DMS 273 (cell line): ENCODE data around the gene IFITM5.
"Not testable (repeated sequence)": the region's sequence is repeated elsewhere in the genome, so short reads cannot be mapped to it uniquely, and the experiment has no call there.

Experiments
- DNase-seq: peaks from one replicate; lab custom pipeline; 2025; ENCODE audit not compliant: unreplicated experiment; lab: John Stamatoyannopoulos, UW

The IFITM5 gene

DNA sequence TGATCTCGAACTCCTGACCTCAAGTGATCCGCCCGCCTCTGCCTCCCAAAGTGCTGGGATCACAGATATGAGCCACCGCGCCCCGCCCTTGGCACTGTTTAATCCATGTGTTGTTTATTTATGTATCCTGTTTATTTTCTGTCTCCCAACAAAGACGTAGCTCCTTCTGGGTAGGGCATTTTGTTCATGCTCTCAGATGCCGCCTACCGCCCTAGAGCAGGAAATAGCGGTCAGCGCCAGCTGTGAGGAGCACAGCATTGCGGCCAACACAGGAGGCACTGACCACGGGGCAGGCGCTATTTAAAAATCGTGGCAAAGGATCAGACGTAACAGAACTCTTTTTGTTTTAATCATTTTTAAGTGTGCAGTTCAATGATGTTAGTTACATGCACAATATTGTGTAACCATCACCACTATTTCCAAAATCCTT lies 30.6 kb downstream of the IFITM5 start:
- not testable (repeated sequence) for DNase-seq

DNA sequence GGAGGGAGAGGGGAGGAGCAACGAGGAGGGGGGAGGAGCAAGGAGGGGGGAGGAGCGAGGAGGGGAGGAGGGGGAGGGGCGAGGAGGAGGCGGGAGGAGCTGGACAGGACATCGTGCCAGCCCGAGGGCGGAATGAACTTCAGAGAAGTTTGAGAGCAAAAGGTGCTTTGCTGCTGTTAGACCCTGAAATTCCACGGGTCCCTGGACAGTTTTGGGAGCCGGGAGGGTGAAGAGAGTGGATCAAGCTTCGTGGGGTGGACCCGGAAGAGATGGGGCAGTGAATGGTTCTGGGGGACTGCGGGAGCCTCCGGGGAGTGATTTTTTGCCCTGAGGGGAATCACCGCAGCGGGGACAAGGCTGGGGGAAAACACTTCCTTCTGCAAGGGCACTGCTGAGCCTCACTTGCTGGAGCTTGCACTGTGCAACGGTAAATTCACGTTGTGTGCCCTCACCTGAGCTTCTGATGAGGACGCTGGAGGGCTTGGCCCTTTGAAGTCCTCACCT lies 31.8 kb downstream of the IFITM5 start:
- DNase-seq: no peak

DNA sequence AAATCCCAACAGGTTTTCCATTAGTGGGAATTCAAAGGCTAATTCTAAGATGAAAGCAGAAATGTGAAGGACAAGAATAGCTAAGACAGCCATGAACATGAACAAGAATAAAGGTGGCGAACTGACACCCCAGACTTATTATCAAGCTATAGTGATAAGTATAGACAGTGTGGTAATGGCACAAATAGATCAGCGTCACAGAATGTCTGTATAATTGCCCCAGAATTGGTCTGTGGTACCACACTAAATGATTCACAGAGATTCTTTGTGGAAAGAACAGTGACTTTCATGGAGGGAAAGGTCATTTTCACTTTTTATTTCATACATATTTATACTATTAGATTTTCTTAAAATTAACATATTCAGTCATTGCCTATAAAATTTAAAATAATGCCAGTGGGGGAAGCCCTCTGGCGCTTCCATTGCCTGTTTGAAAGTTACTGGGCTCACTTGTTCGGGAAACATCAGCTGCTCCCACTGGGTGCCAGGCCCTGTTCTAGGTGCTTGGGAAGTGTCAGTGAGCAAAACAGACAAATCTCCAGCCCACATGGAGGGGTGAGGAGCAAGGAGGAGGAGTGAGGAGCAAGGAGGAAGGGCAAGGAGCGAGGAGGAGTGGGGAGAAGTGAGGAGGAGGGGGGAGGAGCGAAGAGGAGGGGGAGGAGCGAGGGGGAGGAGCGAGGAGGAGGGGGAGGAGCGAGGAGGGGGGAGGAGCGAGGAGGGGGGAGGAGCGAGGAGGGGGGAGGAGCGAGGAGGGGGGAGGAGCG lies 32.5 kb downstream of the IFITM5 start:
- DNase-seq: no peak

DNA sequence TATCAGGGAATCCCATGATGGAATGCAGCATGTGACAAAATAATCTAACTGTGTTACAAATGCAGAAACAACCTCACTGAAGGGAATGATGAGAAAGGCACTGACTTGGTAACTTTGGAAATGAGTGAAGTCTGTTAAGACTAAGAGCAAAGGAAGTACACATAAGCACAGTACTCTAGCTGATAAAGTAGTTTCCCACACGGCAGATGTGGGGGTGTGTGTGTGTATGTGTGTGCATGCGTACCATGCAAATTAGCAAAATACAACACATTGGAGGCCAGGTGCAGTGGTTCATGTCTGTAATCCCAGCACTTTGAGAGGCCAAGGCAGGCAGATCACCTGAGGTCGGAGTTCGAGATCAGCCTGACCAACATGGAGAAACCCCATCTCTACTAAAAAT lies 37.7 kb downstream of the IFITM5 start:
- DNase-seq: no peak

DNA sequence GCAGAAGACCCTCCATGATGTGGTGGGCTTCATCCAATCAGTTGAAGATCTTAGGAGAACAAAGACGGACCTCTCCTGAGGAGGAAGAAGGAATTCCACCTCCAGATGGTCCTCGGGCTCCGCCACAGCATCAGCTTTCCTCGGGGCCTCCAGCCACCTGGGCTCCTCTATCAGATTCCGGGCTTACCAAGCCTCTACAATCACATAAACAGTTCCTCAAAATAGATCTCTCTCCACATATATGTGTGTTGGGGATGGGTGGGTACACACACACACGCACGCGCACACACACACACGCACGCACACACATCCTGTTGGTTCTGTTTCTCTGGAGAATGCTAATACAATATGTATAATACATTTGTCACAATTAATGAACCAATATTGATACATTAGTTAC lies 39.9 kb downstream of the IFITM5 start:
- no peak for DNase-seq

DNA sequence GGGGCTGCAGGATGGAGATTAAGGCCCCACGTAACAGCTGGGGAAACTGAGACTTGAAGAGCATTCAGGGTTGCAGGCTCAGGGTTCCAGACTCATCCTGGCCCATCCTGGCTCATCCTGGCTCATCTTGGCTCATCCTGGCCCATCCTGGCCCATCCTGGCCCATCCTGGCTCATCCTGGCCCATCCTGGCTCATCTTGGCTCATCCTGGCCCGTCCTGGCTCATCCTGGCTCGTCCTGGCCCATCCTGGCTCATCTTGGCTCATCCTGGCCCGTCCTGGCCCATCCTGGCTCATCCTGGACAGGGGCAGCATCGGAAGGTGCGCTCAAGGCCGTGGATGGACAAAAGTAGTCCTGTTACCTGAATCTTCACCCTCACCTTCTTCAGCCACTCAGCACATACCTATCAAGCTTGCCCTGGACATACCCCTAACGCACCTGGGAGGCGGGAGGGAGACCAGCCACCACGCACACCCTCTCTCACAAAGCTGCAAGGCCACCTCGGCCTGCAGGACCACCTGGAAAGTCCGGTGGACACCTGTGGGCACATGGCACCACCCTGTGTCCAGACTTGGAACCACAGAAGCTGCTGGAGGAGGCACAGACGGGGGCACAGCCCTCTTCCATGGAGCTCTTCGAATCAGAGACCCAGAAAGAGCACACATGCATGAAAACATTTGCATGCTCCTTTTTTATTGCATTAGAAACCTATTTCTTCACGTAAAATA lies 41.4 kb downstream of the IFITM5 start:
- DNase-seq: no peak

DNA sequence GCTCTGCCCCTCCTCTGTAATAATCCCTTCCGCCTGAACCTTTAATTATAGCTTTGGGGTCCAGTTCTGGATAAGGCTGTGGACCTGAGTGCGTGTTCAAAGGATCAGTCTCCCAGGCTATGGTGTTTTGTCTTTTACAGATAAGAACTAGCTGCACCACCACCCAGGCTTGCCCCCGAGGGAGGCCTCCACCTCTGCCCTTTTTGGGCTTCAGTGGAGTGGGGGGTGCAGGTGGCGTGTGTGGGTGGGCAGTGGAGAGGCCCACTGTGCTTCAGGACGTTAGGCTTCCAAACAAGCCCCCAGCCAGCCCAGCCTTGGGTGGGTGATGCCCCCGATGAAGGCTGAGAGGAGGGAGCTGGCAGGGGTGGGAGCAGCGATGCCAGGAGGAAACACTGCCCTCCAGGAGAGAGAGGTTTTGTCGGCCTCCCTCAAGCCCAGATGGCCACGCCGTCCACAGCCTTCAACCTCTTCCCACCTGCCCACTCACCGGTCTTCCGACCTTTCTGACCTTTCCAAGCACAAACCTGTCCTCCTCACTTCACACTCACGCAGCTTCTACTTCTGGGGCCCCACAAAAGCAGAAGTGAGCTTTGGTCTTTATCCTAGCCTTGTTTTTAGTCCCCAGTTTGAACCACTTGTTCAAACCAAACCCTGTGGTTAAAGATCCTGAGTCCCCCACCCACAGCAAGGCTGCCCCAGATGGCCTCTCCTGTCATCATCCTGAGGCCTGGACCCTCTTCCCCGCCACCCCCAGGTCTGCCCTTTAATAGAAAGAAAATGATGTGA lies 42.2 kb downstream of the IFITM5 start:
- no peak for DNase-seq

DNA sequence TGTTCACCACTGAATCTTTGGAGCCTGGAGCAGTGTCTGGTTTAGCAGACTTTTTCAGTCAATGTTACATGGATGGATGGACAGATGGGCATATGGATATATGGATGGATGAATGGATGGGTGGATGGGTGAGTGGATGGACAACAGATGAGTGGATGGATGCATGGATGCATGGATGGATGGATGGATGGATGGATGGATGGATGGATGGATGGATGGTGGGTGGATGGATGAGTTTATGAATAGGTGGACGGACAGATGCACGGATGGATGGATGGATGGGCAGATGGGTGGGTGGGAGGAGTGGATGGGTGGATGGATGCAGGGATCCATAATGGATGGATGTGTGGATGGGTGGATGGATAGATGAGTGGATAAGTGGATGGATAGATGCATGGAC lies 43.5 kb downstream of the IFITM5 start:
- DNase-seq: no peak

DNA sequence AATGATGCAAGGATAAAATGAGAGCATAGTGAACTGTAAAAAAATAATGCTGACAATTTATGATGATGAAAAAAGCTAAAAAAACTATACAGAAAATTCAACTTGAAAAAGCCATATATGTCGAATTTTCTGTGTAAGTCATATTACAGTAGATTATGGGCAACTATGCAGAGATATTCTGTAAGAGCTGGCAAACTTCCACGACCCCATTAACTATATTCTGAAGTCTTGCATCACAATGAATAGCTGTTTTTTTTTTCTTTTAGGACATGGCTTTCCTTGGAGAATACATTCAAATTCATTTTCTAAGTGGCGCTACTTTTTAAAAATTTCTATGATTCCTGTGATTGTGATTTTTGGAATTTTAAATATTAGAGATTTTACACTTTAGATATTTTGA lies 44.1 kb downstream of the IFITM5 start:
- no peak for DNase-seq

DNA sequence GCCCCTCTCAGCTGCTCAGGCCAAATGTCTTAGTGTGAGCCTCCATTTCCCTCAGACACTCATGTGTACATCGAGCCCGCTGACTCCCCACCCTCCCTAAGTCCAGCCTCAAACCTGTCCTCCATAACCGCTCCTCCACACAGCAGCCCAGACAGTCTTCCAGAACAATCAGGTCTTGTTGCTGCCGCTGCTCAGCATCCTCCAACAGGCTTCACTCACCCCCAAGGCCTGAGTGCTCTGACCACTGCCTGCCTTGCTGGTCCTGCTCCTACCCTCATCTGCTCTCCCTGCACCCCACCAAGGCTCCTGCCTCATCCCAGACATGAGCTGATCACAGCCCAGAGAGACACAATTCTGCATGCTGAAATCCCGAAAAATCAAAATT lies 45.4 kb downstream of the IFITM5 start:
- DNase-seq: no peak

DNA sequence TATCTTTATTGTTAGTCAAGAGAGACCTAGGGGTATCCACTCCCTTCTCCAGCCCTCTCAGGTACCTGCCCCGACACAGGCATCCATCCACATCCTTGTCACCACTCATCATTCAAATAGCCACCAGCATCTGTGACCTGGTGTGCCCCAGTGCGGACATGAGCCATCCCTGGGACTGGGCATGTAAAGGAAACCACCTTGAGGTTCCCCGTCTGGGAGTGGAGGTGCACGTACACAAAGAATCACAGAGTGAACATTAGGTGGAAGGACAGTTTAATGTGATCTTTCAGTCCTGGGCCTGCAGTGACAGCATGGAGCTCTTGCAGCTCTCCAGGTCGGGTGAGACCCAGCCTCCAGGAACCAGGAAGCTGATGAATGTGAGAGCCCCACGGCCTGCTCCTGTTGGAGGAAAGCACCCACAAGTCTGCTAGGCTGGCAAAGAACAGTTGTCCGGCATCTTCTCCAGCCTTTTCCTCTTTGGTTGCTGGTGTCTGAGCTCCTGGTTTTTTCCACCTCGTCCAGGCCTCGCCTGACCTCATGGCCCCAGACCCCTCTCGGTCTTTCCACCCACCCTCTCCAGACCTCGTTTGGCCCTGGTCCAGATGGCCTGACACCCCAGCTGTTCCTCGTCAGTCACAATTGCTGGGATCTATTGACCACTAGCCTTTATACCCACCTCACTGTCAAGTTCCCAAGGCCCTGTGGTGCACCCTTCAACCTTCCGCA lies 46.0 kb downstream of the IFITM5 start:
- DNase-seq: no peak

DNA sequence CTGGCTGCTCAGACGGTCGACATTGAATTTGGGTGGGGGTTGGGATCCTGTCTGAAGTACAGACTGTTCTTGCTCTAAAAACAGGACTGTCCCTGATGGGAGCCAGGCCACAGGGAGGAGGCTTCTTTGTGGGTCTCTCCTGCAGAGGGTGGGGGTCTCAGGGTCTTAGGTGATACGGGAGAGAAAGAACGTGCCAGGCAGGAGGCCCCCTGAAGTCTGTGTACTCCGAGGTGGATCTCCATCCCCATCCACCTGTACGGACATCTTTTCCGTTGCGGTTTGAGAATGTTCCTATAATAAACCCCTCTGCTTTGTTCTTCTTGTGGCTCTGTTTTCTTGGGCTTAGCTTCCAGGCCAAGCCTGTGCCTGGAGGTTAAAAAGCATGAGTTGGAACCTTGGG lies 46.7 kb downstream of the IFITM5 start:
- no peak for DNase-seq

DNA sequence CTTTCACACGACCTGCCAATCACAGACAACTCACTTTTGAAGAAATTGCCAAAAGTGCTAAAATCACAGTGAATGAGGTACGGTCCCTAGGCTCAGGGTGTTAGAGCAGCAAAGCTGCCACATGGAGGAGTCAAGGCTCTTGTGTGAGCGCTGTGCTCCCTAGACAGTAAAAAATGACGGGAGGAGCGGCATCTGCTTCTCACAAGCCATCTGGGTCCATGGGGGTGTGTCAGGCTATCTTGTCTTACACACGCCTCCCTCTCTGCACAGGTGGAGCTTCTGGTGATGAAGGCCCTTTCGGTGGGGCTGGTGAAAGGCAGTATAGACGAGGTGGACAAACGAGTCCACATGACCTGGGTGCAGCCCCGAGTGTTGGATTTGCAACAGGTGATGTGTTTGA lies 47.8 kb downstream of the IFITM5 start:
- no peak for DNase-seq

DNA sequence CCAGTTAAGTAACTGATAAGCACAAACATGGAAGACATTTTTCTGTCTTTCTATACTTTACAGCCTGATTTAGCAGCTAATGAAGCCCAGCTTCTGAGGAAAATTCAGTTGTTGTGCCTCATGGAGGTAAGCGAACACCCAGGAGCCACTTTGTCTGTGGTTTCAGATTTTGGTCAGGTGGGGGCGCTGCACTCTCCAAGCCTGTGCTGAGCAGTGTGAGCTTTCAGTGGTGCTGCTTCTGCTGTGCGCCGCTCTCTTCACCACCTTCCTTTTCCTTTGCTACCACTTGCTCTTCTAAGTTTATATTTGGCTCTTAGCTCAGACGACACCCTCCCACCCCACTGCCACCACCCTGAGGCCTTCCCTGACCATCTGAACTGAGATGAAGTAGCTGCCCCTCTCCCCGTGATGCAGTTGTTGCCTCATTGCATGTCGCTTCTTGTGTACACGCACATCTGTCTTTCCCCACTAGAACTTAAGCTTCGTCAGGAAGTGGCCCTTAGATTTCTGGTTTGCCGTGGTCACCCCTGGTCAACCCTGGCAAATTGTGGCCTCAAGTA lies 48.5 kb downstream of the IFITM5 start:
- DNase-seq: peak; percentile 49

DNA sequence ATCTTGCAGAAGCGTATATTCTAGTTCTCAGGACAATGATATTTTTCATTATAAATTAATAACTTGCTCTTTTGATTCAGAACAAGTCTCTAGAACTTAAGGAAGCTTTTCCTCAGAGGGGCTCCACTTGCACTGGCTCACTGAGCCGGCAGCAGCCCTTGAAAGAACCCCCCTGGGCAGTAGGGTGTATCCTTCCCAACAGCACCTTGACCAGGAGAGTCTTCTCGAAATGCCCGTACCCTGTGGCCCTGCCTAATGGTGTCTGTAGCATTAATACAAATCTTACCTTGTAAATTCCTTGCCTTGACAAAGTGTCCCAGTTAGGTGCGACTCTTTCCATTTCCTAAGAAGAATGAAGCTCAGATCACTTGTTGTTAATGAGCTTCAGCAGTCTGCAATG lies 49.1 kb downstream of the IFITM5 start:
- DNase-seq: no peak

DNA sequence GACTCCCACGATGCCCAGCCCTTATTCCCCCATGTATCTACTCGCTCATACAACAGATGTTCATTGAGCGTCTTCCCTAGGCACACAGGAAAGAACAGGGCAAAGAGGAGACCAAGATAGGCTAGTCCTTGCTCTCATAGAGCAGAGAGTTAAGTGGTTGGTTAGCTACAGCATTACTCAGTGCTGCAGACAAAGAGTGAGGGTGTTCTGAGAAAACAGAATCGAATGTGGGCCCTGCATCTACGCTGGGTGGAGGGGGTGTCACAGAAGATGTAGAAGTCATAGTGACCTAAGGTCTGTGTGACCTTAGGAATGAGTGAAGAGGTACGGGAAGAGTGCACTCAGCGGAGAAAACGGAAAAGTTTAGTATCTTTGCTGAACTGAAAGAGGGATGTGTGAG lies 50.3 kb downstream of the IFITM5 start:
- no peak for DNase-seq
